GM20000 (cell line): ENCODE measurements around the gene STMP1.

Experiments used
- DNase-seq: peaks from one replicate; pipeline ENCODE4 v3.0.0; 2012; ENCODE audit warnings: low spot score
- CTCF ChIP-seq: IDR thresholded peaks from 2 replicates; pipeline ENCODE4 v1.5.1; 2012; ENCODE audit warnings: mild to moderate bottlenecking, control low read depth; ENCODE audit errors: extremely low read depth, missing control alignments

STMP1 gene

GRCh38 chr7:135678612-135679575 lies 16.6 kb downstream of the STMP1 start:
- DNase-seq, result no peak
- TF ChIP-seq CTCF, result no peak

DNA sequence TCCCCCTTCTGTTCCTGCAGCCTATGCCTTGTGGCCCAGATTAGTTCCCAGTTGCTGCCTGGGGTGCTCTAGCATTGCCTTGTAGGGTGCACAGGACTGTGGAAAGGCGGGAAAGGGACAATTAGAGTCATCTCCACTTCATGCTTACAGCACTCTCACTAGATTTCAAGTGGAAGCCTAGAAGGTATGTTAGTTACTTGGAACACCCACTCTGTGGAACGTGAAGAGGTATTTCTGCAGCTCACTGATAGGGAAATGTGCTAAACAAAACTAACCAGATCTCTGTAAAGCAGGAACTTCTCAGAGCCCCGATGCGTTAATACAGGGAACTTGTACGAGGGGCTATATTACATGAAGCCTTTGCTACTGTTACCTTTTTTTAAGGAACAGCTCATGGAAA lies 19.4 kb downstream of the STMP1 start:
- TF ChIP-seq CTCF, result no peak
- no peak for DNase-seq

- no peak for DNase-seq
- no peak for TF ChIP-seq CTCF
Observed at GRCh38 chr7:135682191-135682590, 19.9 kb downstream of the STMP1 start.

DNA sequence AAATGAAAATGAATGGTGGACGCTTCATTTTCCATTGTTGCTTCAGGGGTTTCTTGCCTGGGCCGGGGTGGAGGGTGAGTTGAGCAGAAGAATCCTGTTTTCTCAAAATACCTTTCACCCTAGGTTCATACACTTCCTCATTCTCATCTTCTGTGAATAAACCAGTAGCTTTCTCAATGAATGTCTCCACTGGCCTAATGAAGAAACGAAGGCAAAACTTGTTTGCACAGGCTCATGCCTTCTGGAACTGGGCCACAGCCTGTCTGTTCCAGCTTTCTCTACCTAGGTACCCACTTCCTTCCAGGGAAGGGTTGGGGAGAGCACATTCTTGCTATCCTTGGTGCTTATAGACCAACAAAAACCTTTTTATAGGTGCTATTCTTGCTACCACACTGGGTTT lies 21.3 kb downstream of the STMP1 start:
- no peak for TF ChIP-seq CTCF
- no peak for DNase-seq

DNA sequence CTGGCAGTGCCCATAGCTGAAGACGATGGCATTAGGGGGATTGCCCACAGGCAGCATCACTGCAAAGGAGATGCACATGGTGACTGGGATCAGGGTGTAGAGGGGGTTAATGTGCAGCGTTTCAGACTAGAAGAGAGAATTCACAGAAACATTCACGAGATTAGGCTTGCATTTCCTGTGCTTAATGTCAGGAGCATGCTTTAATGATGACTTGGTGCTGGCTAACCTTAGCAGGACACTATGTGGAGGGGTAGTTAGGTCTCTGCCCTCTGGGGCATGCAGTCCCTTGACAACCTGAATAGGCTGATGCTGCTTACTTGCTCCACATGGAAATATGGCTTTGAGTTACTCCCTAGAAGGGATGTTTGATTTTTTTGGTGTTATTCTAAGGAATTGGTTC lies 21.8 kb downstream of the STMP1 start:
- DNase-seq, result no peak
- TF ChIP-seq CTCF, result no peak

DNA sequence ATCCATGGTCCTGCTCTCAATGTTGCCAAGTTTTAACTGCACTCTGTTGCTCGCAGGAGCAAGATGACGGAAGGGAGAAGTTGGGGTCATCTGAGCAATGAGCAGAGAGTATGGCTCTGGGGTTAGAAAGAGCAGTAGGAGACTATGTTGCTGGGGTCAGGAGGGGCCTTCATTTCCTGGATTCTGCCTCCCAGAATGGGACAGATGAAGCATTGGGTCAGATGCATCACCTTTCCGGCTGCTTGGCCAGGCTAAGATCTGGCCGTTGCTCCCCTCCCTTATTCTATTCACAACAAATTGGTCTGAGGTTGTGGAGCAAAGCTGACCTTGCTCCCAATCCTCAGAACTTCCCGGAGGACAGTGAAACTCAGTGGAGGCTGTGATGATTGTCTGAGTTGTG lies 22.4 kb downstream of the STMP1 start:
- TF ChIP-seq CTCF, result no peak
- no peak for DNase-seq

DNA sequence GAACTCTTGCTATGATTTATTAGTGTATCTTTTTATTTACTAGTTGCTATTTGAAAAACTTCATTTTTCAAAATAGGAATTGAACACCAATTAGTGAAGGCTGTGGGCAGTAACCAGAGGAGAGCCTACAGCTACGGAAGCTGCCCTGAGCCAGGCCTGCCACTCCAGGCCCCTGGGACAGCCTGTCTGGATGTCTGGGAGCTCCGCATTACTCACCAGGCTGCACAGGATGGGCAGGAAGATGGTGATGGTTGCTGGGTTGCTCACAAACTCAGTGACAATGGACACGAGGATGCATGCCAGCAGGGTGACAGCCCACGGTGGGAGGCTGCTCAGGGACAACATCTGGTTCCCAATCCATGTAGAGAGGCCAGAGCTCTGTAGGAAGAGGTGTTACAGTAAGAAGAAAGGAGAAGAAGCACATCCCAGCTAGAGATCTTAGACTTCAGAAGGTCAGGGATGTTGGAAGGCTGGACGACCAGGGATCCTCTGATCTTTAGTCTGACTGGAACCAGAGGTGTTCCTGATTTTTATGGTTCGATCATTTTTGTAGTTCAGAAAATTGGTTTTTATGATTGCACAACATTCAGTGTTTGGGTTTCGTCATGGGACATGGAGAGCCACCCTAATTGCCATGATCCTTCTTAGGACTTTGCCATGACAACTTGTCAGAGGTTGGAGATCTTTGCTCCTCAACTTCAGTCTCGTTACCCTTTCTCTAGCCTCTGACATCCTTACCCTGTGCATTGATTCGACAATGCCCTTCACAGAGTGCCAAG lies 23.2 kb downstream of the STMP1 start:
- TF ChIP-seq CTCF, result no peak
- DNase-seq, result no peak
